ENCODE results near the gene TAF4B. TPM values are rescaled to one million over a fixed set of nuclear protein-coding genes. Genes with fewer than 3 reads are reported as not detected.

The TAF4B gene
- total and polyA plus RNA-seq, 7 donors, result 2.0 to 8.3 (median 2.9) TPM

- 57 to 67% (median 60%) methylated on average over 3 of the region's 3 CpGs for whole genome bisulfite sequencing, 3 donors
- ATAC-seq (peak in 3 of 4 donors; percentile 60 to 70 (median 61)), DNase-seq (no peak)
- H3K27me3 ChIP-seq (ENCODE audit: insufficient read depth in 3 of 3, low read length in 2 of 3), result no peaks in the 10 kb centered on the region
- TF ChIP-seq CTCF (IDR thresholded peaks at IDR 0.05), result peak; percentile 59
- H3K36me3 ChIP-seq (ENCODE audit: insufficient read depth in 1 of 2, low read depth in 1 of 2), result no peaks in the 10 kb centered on the region
- no peaks in the 10 kb centered on the region for H3K4me1 ChIP-seq
- no peak overlapping the region for H3K4me3 ChIP-seq
- H3K27ac ChIP-seq, result no peak overlapping the region
- H3K9me3 ChIP-seq, result no peaks in the 10 kb centered on the region
- intact Hi-C loops (cut with DNase I), result loop anchor here in 1 of 2 donors (5.0 kb wide), 1 partner anchor 340 kb away; no protein-coding TSS in a partner anchor
These were observed 81.0 kb downstream of the TAF4B start for GRCh38 chr18:26307161-26307773.

- no peaks in the 10 kb centered on the region for H3K4me1 ChIP-seq
- WGBS, 3 donors, result 22 to 48% (median 45%) methylated on average over 1 of the region's 1 CpG
- TF ChIP-seq CTCF (IDR thresholded peaks at IDR 0.05), result no peak
- peak in 3 of 4 donors; percentile 47 to 67 (median 53) for ATAC-seq
- no peaks in the 10 kb centered on the region for H3K36me3 ChIP-seq (ENCODE audit: insufficient read depth in 1 of 2, low read depth in 1 of 2)
- H3K4me3 ChIP-seq, result no peak overlapping the region
- H3K9me3 ChIP-seq, result no peaks in the 10 kb centered on the region
- no peaks in the 10 kb centered on the region for H3K27me3 ChIP-seq (ENCODE audit: insufficient read depth in 3 of 3, low read length in 2 of 3)
- intact Hi-C loops (cut with DNase I), result loop anchor here in 1 of 2 donors (5.0 kb wide), 1 partner anchor 338 kb away; no protein-coding TSS in a partner anchor
- DNase-seq, result no peak
- no peak overlapping the region for H3K27ac ChIP-seq
These were observed 83.0 kb downstream of the TAF4B start for GRCh38 chr18:26309281-26309680.

GRCh38 chr18:26312199-26312598 lies 86.0 kb downstream of the TAF4B start:
- intact Hi-C loops (cut with DNase I), result loop anchor here in 1 of 2 donors (10.0 kb wide), 1 partner anchor 63 kb away; no protein-coding TSS in a partner anchor
- Histone ChIP-seq H3K36me3 (ENCODE audit: insufficient read depth in 1 of 2, low read depth in 1 of 2) (no peaks in the 10 kb centered on the region), H3K27ac (no peak overlapping the region), H3K4me3 (no peak overlapping the region), H3K9me3 (no peaks in the 10 kb centered on the region), H3K4me1 (no peaks in the 10 kb centered on the region), H3K27me3 (ENCODE audit: insufficient read depth in 3 of 3, low read length in 2 of 3) (no peaks in the 10 kb centered on the region)
- DNase-seq, result no peak
- no peak for TF ChIP-seq CTCF (IDR thresholded peaks at IDR 0.05)
- 91 to 100% (median 95%) methylated on average over 1 of the region's 1 CpG for WGBS, 3 donors
- ATAC-seq, result no peak

- 78 to 87% (median 80%) methylated on average over 3 of the region's 3 CpGs for WGBS, 3 donors
- Histone ChIP-seq H3K4me1 (no peaks in the 10 kb centered on the region), H3K27ac (no peak overlapping the region), H3K27me3 (ENCODE audit: insufficient read depth in 3 of 3, low read length in 2 of 3) (no peaks in the 10 kb centered on the region), H3K9me3 (no peaks in the 10 kb centered on the region), H3K4me3 (no peak overlapping the region), H3K36me3 (ENCODE audit: insufficient read depth in 1 of 2, low read depth in 1 of 2) (peaks cover 0 to 4% of the 10 kb centered on the region in 2 donors)
- intact Hi-C loops (cut with DNase I), result loop anchor here in 1 of 2 donors (10.0 kb wide), 1 partner anchor 57 kb away; no protein-coding TSS in a partner anchor
- ATAC-seq (no peak), DNase-seq (no peak)
- TF ChIP-seq CTCF (IDR thresholded peaks at IDR 0.05), result no peak
These were observed 91.2 kb downstream of the TAF4B start for GRCh38 chr18:26317398-26317797.

All from psoas muscle (tissue), 8 donors.